CD4-positive, CD25-positive, alpha-beta regulatory T cell (primary cell): ENCODE results near the gene PTPN12. TPM values are rescaled to one million over a fixed set of nuclear protein-coding genes. Genes with fewer than 3 reads are reported as not detected.

ENCODE experiments used
- ATAC-seq, 2 donors: fragments of 150-1000 bp; cut with Tn5 transposase; one replicate each; pipeline ENCODE4 v1.10.0; 2021; ENCODE audit warnings: low read depth in 2 of 2, moderate number of reproducible peaks in 2 of 2, moderate library complexity in 1 of 2
- DNase-seq, 3 donors: peaks; one replicate each; pipeline versions ENCODE4 v3.0.0 to v3.0.0-alpha.2; 2012 to 2022; ENCODE audit warnings: mixed read lengths in 1 of 3
- H3K27ac ChIP-seq: one replicate; pipeline ENCODE4 v1.7.0; 2013; ENCODE audit warnings: mild to moderate bottlenecking, low read length; ENCODE audit not compliant: insufficient read depth, poor library complexity, severe bottlenecking
- H3K27me3 ChIP-seq: one replicate; pipeline ENCODE4 v1.7.0; 2013; ENCODE audit warnings: low read length; ENCODE audit not compliant: control insufficient read depth, insufficient read depth
- H3K36me3 ChIP-seq: one replicate; pipeline ENCODE4 v1.7.0; 2013; ENCODE audit warnings: mild to moderate bottlenecking, low read length, moderate library complexity; ENCODE audit not compliant: control insufficient read depth, insufficient read depth
- H3K4me1 ChIP-seq: 2 replicates; pipeline ENCODE4 v1.7.0; 2013; ENCODE audit warnings: mild to moderate bottlenecking, low read length; ENCODE audit not compliant: insufficient read depth, control insufficient read depth, poor library complexity, severe bottlenecking
- H3K4me3 ChIP-seq: one replicate; pipeline ENCODE4 v1.7.0; 2013; ENCODE audit warnings: low read depth, mild to moderate bottlenecking, low read length, moderate library complexity
- H3K9me3 ChIP-seq, 2 experiments: 1 replicate in 1 of 2; 2 replicates in 1 of 2; pipeline ENCODE4 v1.7.0; 2013; ENCODE audit warnings: low read length in 2 of 2, mild to moderate bottlenecking in 1 of 2, moderate library complexity in 1 of 2; ENCODE audit not compliant: control insufficient read depth in 2 of 2
- H3K27ac Mint-ChIP-seq, 3 donors: one replicate each; pipeline ENCODE4 v1.8.0; 2020 to 2022; ENCODE audit warnings: mild to moderate bottlenecking in 3 of 3, mixed read lengths in 3 of 3, moderate library complexity in 2 of 3
- H3K27me3 Mint-ChIP-seq: one replicate; pipeline ENCODE4 v1.8.0; 2022; ENCODE audit warnings: mild to moderate bottlenecking, mixed read lengths
- H3K36me3 Mint-ChIP-seq: one replicate; pipeline ENCODE4 v1.8.0; 2020; ENCODE audit warnings: mixed read lengths
- H3K4me1 Mint-ChIP-seq, 4 donors: one replicate each; pipeline ENCODE4 v1.8.0; 2020 to 2022; ENCODE audit warnings: mixed read lengths in 4 of 4, mild to moderate bottlenecking in 1 of 4
- H3K4me3 Mint-ChIP-seq, 4 donors: one replicate each; pipeline ENCODE4 v1.8.0; 2020 to 2022; ENCODE audit warnings: mild to moderate bottlenecking in 4 of 4, mixed read lengths in 4 of 4, moderate library complexity in 3 of 4
- H3K9me3 Mint-ChIP-seq, 7 donors: one replicate each; pipeline ENCODE4 v1.8.0; 2020 to 2022; ENCODE audit warnings: mixed read lengths in 7 of 7, mild to moderate bottlenecking in 3 of 7, moderate library complexity in 2 of 7
- polyA plus RNA-seq, 4 donors: library from polyadenylated mRNA; unstranded; fragments of 300-500 nt; fragmentation: Illumina TruSeq; gene quantifications; one replicate each; pipeline ENCODE4 v1.2.3, GENCODE V29; 2021
- total RNA-seq: library from RNA; stranded (reverse); gene quantifications from one replicate; pipeline ENCODE4 v1.2.3, GENCODE V29; 2022

The PTPN12 gene
- total and polyA plus RNA-seq, 5 donors from 2014 or later, result 0.41 to 15.8 (median 0.57) TPM

GRCh38 chr7:77579797-77580196 is 42.7 kb downstream of the PTPN12 start:
- H3K4me3 Mint-ChIP-seq, result no peak overlapping the region
- no peak for ATAC-seq
- H3K27ac Mint-ChIP-seq, result no peak overlapping the region
- Histone ChIP-seq H3K36me3 (no peaks in the 10 kb centered on the region), H3K27me3 (no peaks in the 10 kb centered on the region), H3K4me1 (no peaks in the 10 kb centered on the region), H3K27ac (no peak overlapping the region), H3K4me3 (no peak overlapping the region), H3K9me3 (no peaks in the 10 kb centered on the region)
- H3K9me3 Mint-ChIP-seq, result peaks cover 0 to 1% (median 0%) of the 10 kb centered on the region in 7 donors
- H3K27me3 Mint-ChIP-seq, result no peaks in the 10 kb centered on the region
- peaks cover 7% of the 10 kb centered on the region for H3K36me3 Mint-ChIP-seq
- no peak for DNase-seq
- no peaks in the 10 kb centered on the region for H3K4me1 Mint-ChIP-seq

- no peak overlapping the region for H3K4me3 Mint-ChIP-seq
- DNase-seq (no peak), ATAC-seq (no peak)
- H3K27ac Mint-ChIP-seq, result no peak overlapping the region
- no peaks in the 10 kb centered on the region for H3K4me1 Mint-ChIP-seq
- peaks cover 0 to 1% (median 0%) of the 10 kb centered on the region in 7 donors for H3K9me3 Mint-ChIP-seq
- H3K27ac ChIP-seq, result no peak overlapping the region
- no peak overlapping the region for H3K4me3 ChIP-seq
- no peaks in the 10 kb centered on the region for H3K27me3 ChIP-seq
- H3K36me3 ChIP-seq, result no peaks in the 10 kb centered on the region
- peaks cover 4% of the 10 kb centered on the region for H3K36me3 Mint-ChIP-seq
- H3K4me1 ChIP-seq, result no peaks in the 10 kb centered on the region
- H3K27me3 Mint-ChIP-seq, result no peaks in the 10 kb centered on the region
- H3K9me3 ChIP-seq, result no peaks in the 10 kb centered on the region
Measured at GRCh38 chr7:77580762-77581350, 43.8 kb downstream of the PTPN12 start.

GRCh38 chr7:77587272-77587671 is 50.2 kb downstream of the PTPN12 start:
- Histone ChIP-seq H3K27me3 (no peaks in the 10 kb centered on the region), H3K4me1 (no peaks in the 10 kb centered on the region), H3K36me3 (no peaks in the 10 kb centered on the region), H3K9me3 (no peaks in the 10 kb centered on the region), H3K27ac (no peak overlapping the region), H3K4me3 (no peak overlapping the region)
- Mint-ChIP-seq H3K27me3 (no peaks in the 10 kb centered on the region), H3K4me3 (no peak overlapping the region), H3K27ac (no peak overlapping the region), H3K36me3 (peaks cover 9% of the 10 kb centered on the region), H3K4me1 (no peaks in the 10 kb centered on the region), H3K9me3 (no peaks in the 10 kb centered on the region)
- DNase-seq (no peak), ATAC-seq (no peak)

GRCh38 chr7:77600952-77601351 is 63.9 kb downstream of the PTPN12 start:
- peaks cover 0 to 1% (median 0%) of the 10 kb centered on the region in 7 donors for H3K9me3 Mint-ChIP-seq

GRCh38 chr7:77606562-77606961 is 69.5 kb downstream of the PTPN12 start:
- H3K36me3 Mint-ChIP-seq, result peaks cover 10% of the 10 kb centered on the region
- peak overlapping the region in 1 of 3 donors; percentile 53 for H3K27ac Mint-ChIP-seq
- H3K4me3 Mint-ChIP-seq, result no peak overlapping the region
- Histone ChIP-seq H3K27me3 (no peaks in the 10 kb centered on the region), H3K4me3 (no peak overlapping the region), H3K4me1 (no peaks in the 10 kb centered on the region), H3K9me3 (no peaks in the 10 kb centered on the region), H3K36me3 (no peaks in the 10 kb centered on the region), H3K27ac (no peak overlapping the region)
- peaks cover 0 to 1% (median 0%) of the 10 kb centered on the region in 7 donors for H3K9me3 Mint-ChIP-seq
- ATAC-seq (no peak), DNase-seq (no peak)
- H3K4me1 Mint-ChIP-seq, result no peaks in the 10 kb centered on the region
- H3K27me3 Mint-ChIP-seq, result no peaks in the 10 kb centered on the region

More at GRCh38 chr7:77600952-77601351, 63.9 kb downstream of the PTPN12 start:
- Mint-ChIP-seq H3K4me3 (no peak overlapping the region), H3K27me3 (no peaks in the 10 kb centered on the region), H3K36me3 (peaks cover 9% of the 10 kb centered on the region), H3K4me1 (no peaks in the 10 kb centered on the region), H3K27ac (no peak overlapping the region)
- no peaks in the 10 kb centered on the region for H3K27me3 ChIP-seq
- DNase-seq (no peak), ATAC-seq (no peak)
- no peaks in the 10 kb centered on the region for H3K9me3 ChIP-seq
- H3K4me1 ChIP-seq, result no peaks in the 10 kb centered on the region
- no peak overlapping the region for H3K27ac ChIP-seq
- no peak overlapping the region for H3K4me3 ChIP-seq
- H3K36me3 ChIP-seq, result no peaks in the 10 kb centered on the region

- Mint-ChIP-seq H3K4me1 (no peaks in the 10 kb centered on the region), H3K9me3 (no peaks in the 10 kb centered on the region), H3K36me3 (peaks cover 10% of the 10 kb centered on the region), H3K27me3 (no peaks in the 10 kb centered on the region), H3K4me3 (no peak overlapping the region), H3K27ac (no peak overlapping the region)
- H3K4me3 ChIP-seq, result no peak overlapping the region
- no peak for ATAC-seq
- H3K9me3 ChIP-seq, result no peaks in the 10 kb centered on the region
- no peak overlapping the region for H3K27ac ChIP-seq
- H3K36me3 ChIP-seq, result peaks cover 2% of the 10 kb centered on the region
- H3K27me3 ChIP-seq, result no peaks in the 10 kb centered on the region
- no peaks in the 10 kb centered on the region for H3K4me1 ChIP-seq
- no peak for DNase-seq
Measured at GRCh38 chr7:77619314-77619713, 82.2 kb downstream of the PTPN12 start.

GRCh38 chr7:77626586-77627308 is 89.7 kb downstream of the PTPN12 start:
- H3K36me3 ChIP-seq, result peaks cover 5% of the 10 kb centered on the region
- no peaks in the 10 kb centered on the region for H3K27me3 Mint-ChIP-seq
- H3K27me3 ChIP-seq, result no peaks in the 10 kb centered on the region
- no peak for DNase-seq
- peaks cover 0 to 4% (median 0%) of the 10 kb centered on the region in 4 donors for H3K4me1 Mint-ChIP-seq
- H3K9me3 Mint-ChIP-seq, result no peaks in the 10 kb centered on the region
- no peak overlapping the region for H3K27ac ChIP-seq
- ATAC-seq, result no peak
- peaks cover 15% of the 10 kb centered on the region for H3K36me3 Mint-ChIP-seq
- H3K4me3 Mint-ChIP-seq, result no peak overlapping the region
- H3K4me3 ChIP-seq, result no peak overlapping the region
- H3K4me1 ChIP-seq, result no peaks in the 10 kb centered on the region
- H3K9me3 ChIP-seq, result no peaks in the 10 kb centered on the region
- no peak overlapping the region for H3K27ac Mint-ChIP-seq

- H3K4me1 Mint-ChIP-seq, result peaks cover 0 to 4% (median 0%) of the 10 kb centered on the region in 4 donors
- no peak overlapping the region for H3K27ac Mint-ChIP-seq
- H3K27me3 Mint-ChIP-seq, result no peaks in the 10 kb centered on the region
- Histone ChIP-seq H3K4me3 (no peak overlapping the region), H3K4me1 (no peaks in the 10 kb centered on the region), H3K27ac (no peak overlapping the region), H3K27me3 (no peaks in the 10 kb centered on the region), H3K9me3 (no peaks in the 10 kb centered on the region), H3K36me3 (peaks cover 5% of the 10 kb centered on the region)
- H3K9me3 Mint-ChIP-seq, result no peaks in the 10 kb centered on the region
- peaks cover 15% of the 10 kb centered on the region for H3K36me3 Mint-ChIP-seq
- H3K4me3 Mint-ChIP-seq, result no peak overlapping the region
- ATAC-seq, result no peak
- DNase-seq, result peak in 1 of 3 donors; percentile 2
Measured at GRCh38 chr7:77627309-77627676, 90.2 kb downstream of the PTPN12 start.
